IPS-20b (cell line): ENCODE results near the gene CFAP210.
"Not testable (repeated sequence)": the region's sequence is repeated elsewhere in the genome, so short reads cannot be mapped to it uniquely, and the experiment has no call there.

Source experiments
- H3K27ac ChIP-seq: one replicate; pipeline ENCODE4 v1.5.1; 2013; ENCODE audit warnings: low read length
- H3K27me3 ChIP-seq: 2 replicates; pipeline ENCODE4 v1.6.1; 2013; ENCODE audit warnings: mild to moderate bottlenecking, low read length, inconsistent platforms; ENCODE audit not compliant: insufficient read depth
- H3K36me3 ChIP-seq: 2 replicates; pipeline ENCODE4 v1.6.1; 2013; ENCODE audit warnings: low read depth, mild to moderate bottlenecking, inconsistent platforms, low read length, moderate library complexity; ENCODE audit not compliant: insufficient read depth
- H3K4me1 ChIP-seq: 2 replicates; pipeline ENCODE4 v1.6.1; 2013; ENCODE audit warnings: mild to moderate bottlenecking, control low read depth, inconsistent platforms, low read length, moderate library complexity; ENCODE audit not compliant: insufficient read depth
- H3K4me3 ChIP-seq: 2 replicates; pipeline ENCODE4 v1.5.1; 2013; ENCODE audit warnings: mild to moderate bottlenecking, low read length, inconsistent platforms
- H3K9ac ChIP-seq: 2 replicates; pipeline ENCODE4 v1.6.1; 2013; ENCODE audit warnings: low read depth, mild to moderate bottlenecking, inconsistent platforms, low read length, moderate library complexity
- H3K9me3 ChIP-seq: 2 replicates; pipeline ENCODE4 v1.6.1; 2013; ENCODE audit warnings: mild to moderate bottlenecking, low read depth, low read length, inconsistent platforms; ENCODE audit not compliant: insufficient read depth

CFAP210 gene

DNA sequence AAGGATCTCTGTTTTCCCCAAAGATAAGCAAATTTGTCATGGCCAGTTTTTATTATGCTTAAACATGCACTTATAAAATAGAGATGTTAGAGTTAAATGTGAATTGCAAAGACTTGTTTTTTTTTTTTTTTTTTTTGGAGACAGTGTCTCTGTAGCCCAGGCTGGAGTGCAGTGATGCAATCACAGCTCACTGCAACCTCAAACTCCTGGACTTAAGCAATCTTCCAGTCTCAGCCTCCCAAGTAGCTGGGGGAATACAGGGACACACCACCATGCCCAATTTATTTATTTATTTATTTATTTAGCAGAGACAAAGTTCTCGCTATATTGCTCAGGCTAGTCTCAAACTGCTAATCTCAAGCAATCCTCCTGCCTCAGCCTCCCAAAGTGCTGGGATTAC is 15.1 kb upstream of the CFAP210 start:
- H3K9ac ChIP-seq = no peak overlapping the region
- no peaks in the 10 kb centered on the region for H3K9me3 ChIP-seq
- H3K36me3 ChIP-seq = peaks cover 3% of the 10 kb centered on the region; the same call in 1 of the 2 replicates
- no peak overlapping the region for H3K27ac ChIP-seq
- no peaks in the 10 kb centered on the region for H3K27me3 ChIP-seq
- no peaks in the 10 kb centered on the region for H3K4me1 ChIP-seq
- no peak overlapping the region for H3K4me3 ChIP-seq

DNA sequence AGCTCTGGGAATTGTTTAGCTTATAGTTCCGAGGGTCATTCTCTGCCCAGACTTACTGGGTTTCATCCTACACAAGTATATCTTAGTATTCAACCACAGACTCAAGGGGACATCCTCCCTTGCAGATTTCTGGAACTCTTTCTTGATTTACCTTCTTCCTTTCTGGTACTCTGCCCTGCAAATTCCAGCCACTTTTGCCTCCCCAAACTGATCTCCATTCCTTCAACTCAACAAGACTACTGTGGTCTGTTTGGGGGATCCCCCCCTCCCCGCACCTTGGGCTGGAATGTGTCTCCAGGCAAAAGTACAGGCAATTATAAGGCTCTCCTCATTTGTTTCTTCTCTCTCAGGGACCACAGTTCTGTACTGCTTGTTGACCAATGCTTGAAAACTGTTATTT is 13.4 kb upstream of the CFAP210 start:
- Histone ChIP-seq H3K9ac (no peak overlapping the region), H3K9me3 (no peaks in the 10 kb centered on the region), H3K27ac (no peak overlapping the region), H3K4me1 (no peaks in the 10 kb centered on the region), H3K36me3 (peaks cover 9% of the 10 kb centered on the region; the same call in 1 of the 2 replicates), H3K27me3 (no peaks in the 10 kb centered on the region), H3K4me3 (no peak overlapping the region)

DNA sequence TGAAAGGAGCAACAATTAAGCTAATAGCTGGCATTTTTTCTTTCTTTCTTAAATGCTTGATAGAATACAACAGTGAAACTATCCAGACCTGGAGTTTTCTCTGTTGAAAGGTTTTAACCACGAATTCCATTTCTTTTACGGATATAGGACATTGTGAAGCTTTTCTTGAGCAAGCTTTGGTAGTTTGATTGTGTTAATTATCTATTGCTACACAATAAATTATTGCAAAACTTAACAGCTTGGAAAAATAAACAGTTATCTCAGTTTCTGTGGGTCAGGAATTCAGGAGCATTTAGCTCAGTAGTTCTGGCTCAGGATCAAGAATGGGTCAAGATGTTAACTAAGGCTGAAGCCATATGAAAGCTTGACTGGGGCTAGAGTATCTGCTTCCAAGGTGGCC is 11.7 kb upstream of the CFAP210 start:
- Histone ChIP-seq H3K36me3 (peaks cover 19% of the 10 kb centered on the region; the same call in 1 of the 2 replicates), H3K27me3 (no peaks in the 10 kb centered on the region), H3K4me1 (no peaks in the 10 kb centered on the region), H3K9me3 (no peaks in the 10 kb centered on the region), H3K27ac (no peak overlapping the region), H3K9ac (no peak overlapping the region), H3K4me3 (no peak overlapping the region)

DNA sequence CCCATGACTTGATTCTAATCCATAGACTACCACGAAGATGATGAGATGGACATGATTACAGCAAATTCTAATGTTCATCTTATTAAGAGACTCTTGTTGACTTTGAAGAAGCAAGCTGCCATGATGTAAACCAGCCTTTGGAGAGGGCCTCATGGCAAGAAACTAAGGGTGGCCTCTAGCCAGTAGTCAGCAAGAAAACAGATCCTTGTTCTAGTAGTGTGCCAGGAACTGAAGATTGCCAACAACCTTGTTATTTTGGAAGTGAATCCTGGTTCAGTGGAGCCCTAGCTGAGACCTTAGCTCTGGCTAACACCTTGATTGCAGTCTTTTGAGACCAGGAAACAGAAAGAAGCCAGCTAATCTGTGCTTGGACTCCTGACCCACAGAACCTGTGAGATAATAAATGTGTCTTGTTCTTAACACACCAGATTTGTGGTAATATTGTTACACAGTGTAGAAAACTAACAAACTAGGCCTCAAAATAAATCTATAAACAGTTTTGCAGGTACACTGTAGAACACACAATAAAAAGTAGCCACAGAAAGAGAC is 10.0 kb upstream of the CFAP210 start:
- Histone ChIP-seq H3K4me1 (no peaks in the 10 kb centered on the region), H3K4me3 (no peak overlapping the region), H3K9me3 (no peaks in the 10 kb centered on the region)

DNA sequence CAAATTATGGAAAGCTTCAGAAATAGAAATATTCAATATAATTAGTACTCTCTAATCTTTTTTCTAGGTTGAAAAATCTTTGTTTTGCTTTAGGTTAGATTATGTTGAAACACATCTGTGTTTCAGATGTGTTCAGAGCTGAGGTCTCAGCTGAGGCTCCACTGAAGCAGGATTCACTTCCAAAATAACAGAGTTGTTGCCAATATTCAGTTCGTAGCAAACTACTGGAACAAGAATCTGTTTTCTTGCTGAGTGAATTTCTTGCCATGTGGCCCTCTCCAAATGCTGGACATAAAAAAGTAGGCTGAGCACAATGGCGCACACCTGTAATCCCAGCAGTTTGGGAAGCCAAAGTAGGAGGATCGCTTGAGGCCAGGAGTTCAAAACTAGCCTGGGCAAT is 8.8 kb upstream of the CFAP210 start:
- Histone ChIP-seq H3K9me3 (no peaks in the 10 kb centered on the region), H3K27me3 (no peaks in the 10 kb centered on the region), H3K36me3 (peaks cover 30% of the 10 kb centered on the region; the same call in 1 of the 2 replicates), H3K9ac (no peak overlapping the region), H3K4me1 (no peaks in the 10 kb centered on the region), H3K27ac (no peak overlapping the region), H3K4me3 (no peak overlapping the region)

More for the DNA sequence above, 10.0 kb upstream of the CFAP210 start:
- H3K36me3 ChIP-seq = peaks cover 22% of the 10 kb centered on the region; the same call in 1 of the 2 replicates
- no peak overlapping the region for H3K9ac ChIP-seq
- no peak overlapping the region for H3K27ac ChIP-seq
- H3K27me3 ChIP-seq = no peaks in the 10 kb centered on the region

DNA sequence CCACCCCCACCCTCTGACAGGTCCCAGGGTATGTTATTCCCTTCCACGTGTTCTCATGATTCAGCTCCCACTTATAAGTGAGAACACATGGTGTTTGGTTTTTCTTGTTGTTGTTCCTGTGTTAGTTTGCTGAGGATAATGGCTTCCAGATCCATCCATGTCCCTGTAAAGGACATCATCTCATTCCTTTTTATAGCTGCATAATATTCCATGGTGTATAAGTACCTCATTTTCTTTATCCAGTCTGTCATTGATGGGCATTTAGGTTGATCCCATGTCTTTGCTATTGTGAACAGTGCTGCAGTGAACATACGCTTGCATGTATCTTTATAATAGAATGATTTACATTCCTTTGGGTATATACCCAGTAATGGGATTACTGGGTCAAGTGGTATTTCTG is 5.0 kb upstream of the CFAP210 start:
- H3K4me3 ChIP-seq, H3K27ac ChIP-seq: not testable (repeated sequence)

DNA sequence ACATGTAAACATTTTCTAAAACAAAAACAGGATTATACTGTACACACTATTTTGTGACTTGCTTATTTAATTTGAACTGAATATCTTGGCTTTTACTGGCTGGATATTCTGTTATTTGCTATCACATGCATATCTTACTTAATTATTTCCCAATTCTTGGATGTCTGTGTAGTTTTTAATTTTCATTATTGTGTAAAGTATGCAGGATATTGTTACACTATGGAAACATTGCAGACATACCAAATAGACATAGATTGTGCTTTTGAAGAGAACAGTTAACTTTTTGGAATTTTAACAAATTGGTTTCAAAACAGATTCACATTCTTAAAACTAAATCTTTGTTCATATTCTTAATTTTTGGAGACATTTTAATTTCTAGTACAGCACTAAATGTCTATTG is 2.2 kb upstream of the CFAP210 start:
- Histone ChIP-seq H3K36me3 (peaks cover 33% of the 10 kb centered on the region; the same call in 1 of the 2 replicates), H3K4me1 (no peaks in the 10 kb centered on the region), H3K9me3 (no peaks in the 10 kb centered on the region), H3K27ac (no peak overlapping the region), H3K27me3 (no peaks in the 10 kb centered on the region), H3K4me3 (no peak overlapping the region), H3K9ac (no peak overlapping the region)

More for the DNA sequence above, 5.0 kb upstream of the CFAP210 start:
- not testable (repeated sequence) for H3K27me3 ChIP-seq, H3K9ac ChIP-seq, H3K4me1 ChIP-seq, H3K9me3 ChIP-seq
- H3K36me3 ChIP-seq = peaks cover 43% of the 10 kb centered on the region; the same call in 1 of the 2 replicates

DNA sequence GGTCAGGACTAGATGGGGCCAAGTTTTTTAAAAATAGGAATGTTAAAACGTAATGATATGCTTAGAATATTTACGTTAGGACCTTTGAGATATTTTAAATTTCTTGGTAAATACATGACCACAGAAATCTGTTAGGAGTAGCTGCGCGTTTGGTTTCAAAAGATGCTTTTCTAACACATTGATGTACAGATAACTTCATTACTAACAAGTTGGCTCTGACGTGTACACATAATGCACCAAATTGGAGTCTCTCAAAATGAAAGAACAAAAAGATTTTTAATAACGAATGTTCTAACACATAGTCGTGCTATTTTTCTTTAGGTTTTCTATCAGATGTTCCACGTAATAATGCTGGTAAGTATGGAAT is 672 bp upstream of the CFAP210 start:
- no peak overlapping the region for H3K27ac ChIP-seq
- H3K4me3 ChIP-seq = peak overlapping the region; percentile 82

DNA sequence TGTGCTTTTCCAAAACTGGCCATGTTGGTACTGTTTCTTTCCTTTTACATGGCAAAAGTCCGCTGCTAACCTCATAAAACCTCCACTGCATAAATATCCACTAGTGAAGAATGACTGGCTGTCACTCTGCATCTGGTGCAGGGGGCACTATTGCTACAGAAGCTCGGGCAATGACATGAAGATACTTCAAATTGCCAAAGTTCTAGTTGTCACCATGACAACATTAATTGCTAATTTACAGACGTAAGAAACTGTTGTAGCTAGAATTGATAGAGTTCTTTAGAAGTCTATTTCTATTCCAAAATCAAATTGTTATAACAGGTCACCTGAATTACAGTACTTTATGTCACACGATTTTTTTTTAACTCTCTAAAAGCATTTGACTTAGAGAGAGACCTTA is 845 bp downstream of the CFAP210 start:
- Histone ChIP-seq H3K9ac (peak overlapping the region; percentile 83; the same call in 1 of the 2 replicates), H3K27me3 (no peaks in the 10 kb centered on the region)

More for the DNA sequence above, 672 bp upstream of the CFAP210 start:
- Histone ChIP-seq H3K4me1 (no peaks in the 10 kb centered on the region), H3K9ac (peak overlapping the region; percentile 83), H3K27me3 (no peaks in the 10 kb centered on the region), H3K9me3 (no peaks in the 10 kb centered on the region), H3K36me3 (peaks cover 27% of the 10 kb centered on the region; the same call in 1 of the 2 replicates)

DNA sequence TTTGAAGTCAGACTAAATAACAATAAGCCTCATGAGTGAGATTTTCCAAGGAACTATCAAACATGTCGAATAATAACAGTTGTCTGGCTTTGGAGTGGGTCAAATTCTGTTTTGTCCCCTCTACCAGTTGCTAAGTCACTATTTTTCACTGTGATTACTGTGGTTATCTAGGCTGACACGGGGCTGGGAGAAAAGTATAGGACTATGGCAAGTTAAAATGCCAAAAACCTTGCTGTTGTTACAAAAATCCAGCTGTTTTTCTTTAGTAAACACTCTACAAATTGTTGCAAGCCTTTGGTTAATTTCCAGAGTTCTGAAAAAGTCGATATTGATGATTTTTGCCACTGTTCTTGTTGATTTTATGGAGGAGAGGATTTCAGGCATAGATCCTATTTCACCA is 1.5 kb downstream of the CFAP210 start:
- Histone ChIP-seq H3K9me3 (no peaks in the 10 kb centered on the region; the same call in 1 of the 2 replicates), H3K27ac (no peak overlapping the region), H3K4me1 (no peaks in the 10 kb centered on the region), H3K36me3 (peaks cover 12% of the 10 kb centered on the region; the same call in 1 of the 2 replicates), H3K9ac (no peak overlapping the region), H3K27me3 (no peaks in the 10 kb centered on the region), H3K4me3 (no peak overlapping the region)

More for the DNA sequence above, 845 bp downstream of the CFAP210 start:
- Histone ChIP-seq H3K27ac (no peak overlapping the region), H3K4me3 (peak overlapping the region; percentile 82), H3K4me1 (no peaks in the 10 kb centered on the region), H3K9me3 (no peaks in the 10 kb centered on the region; the same call in 1 of the 2 replicates), H3K36me3 (peaks cover 15% of the 10 kb centered on the region; the same call in 1 of the 2 replicates)

DNA sequence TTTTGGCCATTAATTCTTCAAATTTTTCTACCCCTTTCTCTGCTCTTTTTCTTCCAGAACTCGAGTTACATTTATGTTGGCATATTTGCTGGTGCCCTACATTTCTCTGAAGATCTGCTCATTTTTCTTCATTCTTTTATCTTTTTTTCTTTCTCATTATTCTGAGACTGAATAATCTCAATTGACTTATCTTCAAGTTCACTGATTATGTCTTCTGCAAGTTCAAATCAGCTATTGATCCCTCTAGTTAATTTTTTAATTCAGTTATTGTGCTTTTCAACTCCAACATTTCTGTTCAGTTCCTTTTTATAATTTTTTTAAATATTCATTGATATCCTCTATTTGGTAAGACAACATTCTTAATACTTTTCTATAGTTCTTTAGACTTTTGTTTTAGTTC is 3.2 kb downstream of the CFAP210 start:
- no peaks in the 10 kb centered on the region; the same call in none of the 2 replicates for H3K9me3 ChIP-seq
- no peaks in the 10 kb centered on the region for H3K4me1 ChIP-seq

DNA sequence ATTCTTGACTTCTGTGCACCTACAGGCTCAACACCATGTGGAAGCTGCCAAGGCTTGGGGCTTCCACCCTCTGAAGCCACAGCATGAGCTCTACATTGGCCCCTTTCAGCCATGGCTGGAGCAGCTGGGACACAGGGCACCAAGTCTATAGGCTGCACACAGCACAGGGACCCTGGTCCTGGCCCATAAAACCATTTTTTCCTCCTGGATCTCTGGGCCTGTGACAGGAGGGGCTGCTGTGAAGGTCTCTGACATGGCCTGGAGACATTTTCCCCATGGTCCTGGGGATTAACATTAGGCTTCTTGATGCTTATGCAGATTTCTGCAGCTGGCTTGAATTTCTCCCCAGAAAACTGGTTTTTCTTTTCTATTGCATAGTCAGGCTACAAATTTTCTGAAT is 6.3 kb downstream of the CFAP210 start:
- not testable (repeated sequence) for H3K9ac ChIP-seq, H3K4me3 ChIP-seq, H3K36me3 ChIP-seq, H3K27me3 ChIP-seq, H3K9me3 ChIP-seq, H3K27ac ChIP-seq, H3K4me1 ChIP-seq

More for the DNA sequence above, 3.2 kb downstream of the CFAP210 start:
- H3K4me3 ChIP-seq = no peak overlapping the region
- no peaks in the 10 kb centered on the region for H3K27me3 ChIP-seq
- H3K36me3 ChIP-seq = no peaks in the 10 kb centered on the region; the same call in 1 of the 2 replicates
- no peak overlapping the region for H3K9ac ChIP-seq
- no peak overlapping the region for H3K27ac ChIP-seq
